Activated CD8-positive, alpha-beta memory T cell treated with anti-CD3 and anti-CD28 coated beads, Interleukin-2, amount 10 ng/mL, durations not matched to agents 7 days and 5 days (primary cell): Measurements from ENCODE around the gene PKD1. TPM values are rescaled to one million over a fixed set of nuclear protein-coding genes. Genes with fewer than 3 reads are reported as not detected.
"Not testable (repeated sequence)": the region's sequence is repeated elsewhere in the genome, so short reads cannot be mapped to it uniquely, and the experiment has no call there.

Experiments
- ATAC-seq: fragments of 150-1000 bp; cut with Tn5 transposase; one replicate; pipeline ENCODE4 v1.10.0; 2021; ENCODE audit warnings: moderate library complexity
- CTCF ChIA-PET: fragments of 350-600 bp; sonication (Branson Sonifier 250); formaldehyde crosslinking; loops from one replicate; lab custom pipeline; 2021; ENCODE audit warnings: antibody characterized with exemption; lab: Charles Lee
- DNase-seq: peaks from one replicate; pipeline ENCODE4 v3.0.0-alpha.2; 2020
- H3K27ac Mint-ChIP-seq: one replicate; pipeline ENCODE4 v1.8.0; 2021; ENCODE audit warnings: mild to moderate bottlenecking, mixed read lengths
- H3K27me3 Mint-ChIP-seq: one replicate; pipeline ENCODE4 v1.8.0; 2021; ENCODE audit warnings: mixed read lengths
- H3K36me3 Mint-ChIP-seq: one replicate; pipeline ENCODE4 v1.8.0; 2021; ENCODE audit warnings: mild to moderate bottlenecking, mixed read lengths
- H3K4me1 Mint-ChIP-seq: one replicate; pipeline ENCODE4 v1.8.0; 2021; ENCODE audit warnings: mixed read lengths
- H3K4me3 Mint-ChIP-seq: one replicate; pipeline ENCODE4 v1.8.0; 2021; ENCODE audit warnings: mild to moderate bottlenecking, moderate library complexity, mixed read lengths
- H3K9me3 Mint-ChIP-seq: one replicate; pipeline ENCODE4 v1.8.0; 2022; ENCODE audit warnings: low read depth, mixed read lengths
- total RNA-seq, 2 experiments: library from RNA; stranded (reverse); gene quantifications; one replicate each; pipeline ENCODE4 v1.2.3, GENCODE V29; 2021

Gene PKD1
- total RNA-seq, 2 experiments from 2014 or later: 60.1 to 100 TPM

- CTCF ChIA-PET: interaction anchor here (0.7 to 8.3 kb wide), 4 partner anchors 10 to 142 kb away, joined by 3 to 118 read pairs (median 6); partner anchors contain the start of gene NPW
- Mint-ChIP-seq H3K36me3 (no peaks in the 10 kb centered on the region), H3K27me3 (peaks cover 4% of the 10 kb centered on the region), H3K27ac (no peak overlapping the region), H3K4me3 (no peak overlapping the region), H3K9me3 (no peaks in the 10 kb centered on the region), H3K4me1 (peaks cover 7% of the 10 kb centered on the region)
- ATAC-seq: no peak
- DNase-seq: no peak
Measured at GRCh38 chr16:2142942-2143877, 7.5 kb upstream of the PKD1 start.

GRCh38 chr16:2135071-2135470 lies 627 bp downstream of the PKD1 start:
- ATAC-seq, H3K27me3 Mint-ChIP-seq, H3K36me3 Mint-ChIP-seq, H3K4me1 Mint-ChIP-seq, H3K27ac Mint-ChIP-seq, H3K9me3 Mint-ChIP-seq, CTCF ChIA-PET, DNase-seq: not testable (repeated sequence)
- H3K4me3 Mint-ChIP-seq: peak overlapping the region; percentile 73

- H3K9me3 Mint-ChIP-seq, CTCF ChIA-PET, H3K27me3 Mint-ChIP-seq, ATAC-seq, H3K27ac Mint-ChIP-seq, DNase-seq, H3K4me3 Mint-ChIP-seq, H3K36me3 Mint-ChIP-seq: not testable (repeated sequence)
- H3K4me1 Mint-ChIP-seq: peaks cover 11% of the 10 kb centered on the region
Measured at GRCh38 chr16:2133797-2134196, 1.9 kb downstream of the PKD1 start.

DNA sequence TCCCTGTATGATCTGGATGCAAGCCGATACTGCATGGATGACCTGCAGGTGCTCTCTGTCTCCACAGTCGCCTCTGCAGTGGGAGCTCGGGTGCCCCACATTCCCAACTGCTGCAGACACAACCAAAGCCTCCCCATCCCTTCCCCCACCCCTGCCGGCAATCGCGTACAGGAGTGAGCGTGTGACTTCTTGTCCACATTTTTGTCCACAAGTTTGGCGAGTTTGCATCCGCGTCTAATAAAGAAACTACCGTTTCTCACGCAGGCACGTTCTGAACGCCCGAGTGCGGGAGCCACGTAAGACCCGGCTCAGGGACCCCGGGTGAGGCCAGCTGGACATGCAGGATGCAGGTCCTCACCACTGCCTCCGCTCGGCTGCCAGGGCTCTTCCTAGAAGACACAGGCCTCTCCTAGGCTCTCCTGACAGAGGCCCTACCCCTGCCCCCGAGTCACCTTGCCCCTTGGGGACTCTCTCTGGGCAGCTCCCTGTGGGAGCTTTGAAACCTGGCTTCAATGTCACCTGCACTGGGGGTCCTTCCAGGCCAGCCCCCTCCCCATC lies 5.7 kb downstream of the PKD1 start:
- not testable (repeated sequence) for H3K27ac Mint-ChIP-seq

DNA sequence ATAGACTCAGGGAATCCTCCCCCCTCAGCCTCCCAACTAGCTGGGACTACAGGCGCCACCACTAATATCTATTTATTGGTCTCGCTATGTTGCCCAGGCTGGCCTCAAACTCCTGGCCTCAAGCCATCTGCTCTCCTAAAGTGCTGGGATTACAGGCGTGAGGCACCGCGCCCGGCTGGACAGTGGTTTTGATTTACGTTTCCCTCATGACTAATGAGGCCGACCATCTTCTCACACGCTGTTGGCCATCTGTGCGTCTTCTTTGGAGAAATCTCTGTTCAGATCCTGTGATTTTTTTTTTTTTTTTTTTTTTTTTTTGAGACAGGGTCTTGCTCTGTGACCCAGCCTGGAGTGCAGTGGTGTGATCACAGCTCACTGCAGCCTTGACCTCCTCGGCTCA lies 6.4 kb downstream of the PKD1 start:
- ATAC-seq, H3K36me3 Mint-ChIP-seq, H3K9me3 Mint-ChIP-seq, H3K4me3 Mint-ChIP-seq, H3K4me1 Mint-ChIP-seq, DNase-seq, H3K27me3 Mint-ChIP-seq: not testable (repeated sequence)
- peak overlapping the region; percentile 89 for H3K27ac Mint-ChIP-seq
- CTCF ChIA-PET: interaction anchor here (1.1 kb wide), 1 partner anchor 11 kb away, joined by 4 read pairs; no protein-coding TSS in a partner anchor

More for the DNA sequence above, 5.7 kb downstream of the PKD1 start:
- ATAC-seq, H3K27me3 Mint-ChIP-seq, H3K36me3 Mint-ChIP-seq, H3K9me3 Mint-ChIP-seq, H3K4me3 Mint-ChIP-seq, DNase-seq, CTCF ChIA-PET, H3K4me1 Mint-ChIP-seq: not testable (repeated sequence)

GRCh38 chr16:2127630-2128280 lies 7.9 kb downstream of the PKD1 start:
- DNase-seq, H3K27ac Mint-ChIP-seq: not testable (repeated sequence)
- peak; percentile 9 for ATAC-seq

DNA sequence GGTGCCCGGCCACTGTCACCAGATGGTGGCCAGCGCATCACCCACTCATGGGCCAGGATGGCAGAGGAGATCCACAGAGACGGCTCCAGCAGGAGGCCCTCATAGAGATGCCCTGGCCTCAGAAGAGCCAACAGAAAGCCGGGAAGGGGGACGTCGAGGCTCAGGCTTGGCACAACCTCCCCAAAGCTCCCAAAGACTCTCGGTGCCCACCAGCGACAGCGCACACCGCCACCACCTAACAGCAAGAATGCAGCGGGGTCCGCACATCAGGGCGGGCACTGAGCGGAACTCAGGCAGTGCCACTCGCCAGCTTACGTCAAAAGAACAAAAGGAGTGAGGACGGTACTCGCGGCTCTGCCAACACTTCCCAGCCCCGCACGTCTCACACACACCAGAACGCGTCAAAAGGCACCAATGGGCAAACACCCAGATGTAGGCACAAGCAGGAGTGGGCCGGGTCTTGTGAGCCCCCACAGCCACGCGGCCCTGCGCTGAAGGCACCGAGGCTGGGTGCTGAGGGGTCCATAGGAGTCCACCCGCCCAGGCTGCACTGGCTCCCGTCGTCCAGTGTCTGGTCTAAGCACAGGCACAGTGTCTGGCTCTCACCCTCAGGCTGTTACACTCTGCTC lies 8.7 kb downstream of the PKD1 start:
- ATAC-seq, H3K4me1 Mint-ChIP-seq, DNase-seq, H3K27me3 Mint-ChIP-seq, CTCF ChIA-PET, H3K36me3 Mint-ChIP-seq, H3K9me3 Mint-ChIP-seq, H3K27ac Mint-ChIP-seq, H3K4me3 Mint-ChIP-seq: not testable (repeated sequence)

More at GRCh38 chr16:2127630-2128280, 7.9 kb downstream of the PKD1 start:
- CTCF ChIA-PET, H3K4me3 Mint-ChIP-seq, H3K36me3 Mint-ChIP-seq, H3K9me3 Mint-ChIP-seq, H3K4me1 Mint-ChIP-seq, H3K27me3 Mint-ChIP-seq: not testable (repeated sequence)

DNA sequence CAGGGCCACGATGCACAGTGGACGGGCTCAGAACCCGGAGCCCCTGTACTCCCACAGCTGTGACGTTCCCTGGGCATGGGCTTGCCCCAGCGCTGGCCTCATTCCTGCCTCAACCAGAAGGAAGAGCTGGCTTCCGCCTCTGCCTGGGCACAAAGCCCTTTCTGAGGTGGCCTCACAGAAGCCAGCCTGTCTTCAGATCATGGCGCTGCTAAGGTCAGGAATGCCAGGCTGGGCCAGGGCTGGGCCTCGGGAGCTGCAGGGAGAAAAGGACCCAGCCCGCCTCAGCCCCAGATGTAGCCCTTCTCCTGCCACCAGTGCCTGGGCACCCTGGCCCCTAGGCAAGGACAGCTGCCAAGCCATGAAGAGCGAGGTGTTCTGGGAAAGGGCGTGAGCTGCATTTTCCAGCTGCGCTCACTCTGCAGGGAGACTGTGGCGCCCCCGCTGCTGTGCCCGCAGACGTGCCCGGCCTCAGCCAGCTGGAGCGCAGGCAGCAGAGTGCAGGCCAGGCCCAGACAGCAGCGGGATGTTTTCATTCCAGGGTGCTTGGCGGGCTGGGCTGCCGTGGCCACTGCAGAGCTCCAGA lies 9.4 kb downstream of the PKD1 start:
- H3K4me3 Mint-ChIP-seq, DNase-seq, H3K9me3 Mint-ChIP-seq, H3K36me3 Mint-ChIP-seq, CTCF ChIA-PET, H3K27me3 Mint-ChIP-seq, H3K27ac Mint-ChIP-seq, ATAC-seq, H3K4me1 Mint-ChIP-seq: not testable (repeated sequence)

- ATAC-seq, H3K36me3 Mint-ChIP-seq, H3K27ac Mint-ChIP-seq, CTCF ChIA-PET, DNase-seq, H3K9me3 Mint-ChIP-seq, H3K4me3 Mint-ChIP-seq, H3K4me1 Mint-ChIP-seq, H3K27me3 Mint-ChIP-seq: not testable (repeated sequence)
Measured at GRCh38 chr16:2125609-2126008, 10.1 kb downstream of the PKD1 start.

DNA sequence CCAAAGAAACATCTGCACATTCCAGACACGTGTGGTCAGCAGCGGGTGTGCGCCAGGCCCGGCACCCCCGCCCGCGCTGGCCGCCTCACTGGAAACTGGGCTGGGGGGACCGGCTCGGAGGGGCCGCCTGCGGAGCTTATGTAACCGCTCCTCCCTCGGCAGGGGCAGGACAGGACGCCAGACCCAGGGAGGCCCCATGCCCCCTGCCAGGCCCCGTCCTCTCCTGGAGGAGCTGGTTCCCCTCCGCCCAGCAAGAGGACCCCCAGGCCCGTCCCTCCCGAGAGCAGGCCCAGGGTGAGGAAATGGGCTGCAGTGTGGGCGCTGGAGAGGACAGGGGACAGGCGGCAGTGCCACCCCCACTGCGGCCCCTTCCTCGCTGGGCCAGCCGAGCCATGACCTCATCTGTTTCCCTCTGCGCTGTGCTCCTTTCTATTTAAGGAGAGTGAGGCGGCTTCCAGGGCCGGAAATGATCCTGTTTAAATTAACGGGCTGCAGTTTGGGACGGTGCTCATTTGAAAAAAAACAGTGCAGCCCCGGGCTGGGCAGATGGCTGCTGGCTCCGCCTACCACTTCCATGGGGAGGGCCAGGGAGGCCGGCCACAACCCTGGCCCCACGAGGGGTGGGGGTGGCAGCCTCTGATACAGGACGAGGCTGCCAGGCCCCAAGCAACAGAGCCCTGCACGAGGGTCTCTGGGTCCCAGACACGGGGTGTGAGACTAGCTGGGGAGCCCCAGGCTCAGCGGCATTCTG lies 10.8 kb downstream of the PKD1 start:
- H3K4me3 Mint-ChIP-seq, H3K36me3 Mint-ChIP-seq, ATAC-seq, H3K4me1 Mint-ChIP-seq, H3K9me3 Mint-ChIP-seq, H3K27me3 Mint-ChIP-seq, CTCF ChIA-PET, H3K27ac Mint-ChIP-seq, DNase-seq: not testable (repeated sequence)

GRCh38 chr16:2124377-2124693 lies 11.4 kb downstream of the PKD1 start:
- H3K27me3 Mint-ChIP-seq, CTCF ChIA-PET, H3K9me3 Mint-ChIP-seq: not testable (repeated sequence)

GRCh38 chr16:2123706-2124376 lies 11.9 kb downstream of the PKD1 start:
- not testable (repeated sequence) for H3K36me3 Mint-ChIP-seq, DNase-seq, H3K27ac Mint-ChIP-seq, H3K4me1 Mint-ChIP-seq, H3K4me3 Mint-ChIP-seq, H3K9me3 Mint-ChIP-seq, ATAC-seq, H3K27me3 Mint-ChIP-seq
- CTCF ChIA-PET: interaction anchor here (0.6 kb wide), 1 partner anchor 1480 kb away, joined by 3 read pairs; no protein-coding TSS in a partner anchor

More at GRCh38 chr16:2124377-2124693, 11.4 kb downstream of the PKD1 start:
- not testable (repeated sequence) for DNase-seq, H3K27ac Mint-ChIP-seq, H3K36me3 Mint-ChIP-seq, H3K4me3 Mint-ChIP-seq, ATAC-seq, H3K4me1 Mint-ChIP-seq
